GM19468 (cell line): ENCODE results near the gene ENTPD2.
"Not testable (repeated sequence)": the region's sequence is repeated elsewhere in the genome, so short reads cannot be mapped to it uniquely, and the experiment has no call there.

Experiments
- ATAC-seq: cut with Tn5 transposase; IDR thresholded peaks from one replicate; pipeline ENCODE4 v1.9.1; 2021; ENCODE audit warnings: mild to moderate bottlenecking, moderate library complexity, moderate number of reproducible peaks; ENCODE audit not compliant: unreplicated experiment; ENCODE audit errors: extremely low read depth

The ENTPD2 gene

GRCh38 chr9:137007108-137007815 is 46.6 kb downstream of the ENTPD2 start:
- ATAC-seq: no peak

GRCh38 chr9:137006116-137007003 is 47.5 kb downstream of the ENTPD2 start:
- ATAC-seq: no peak

DNA sequence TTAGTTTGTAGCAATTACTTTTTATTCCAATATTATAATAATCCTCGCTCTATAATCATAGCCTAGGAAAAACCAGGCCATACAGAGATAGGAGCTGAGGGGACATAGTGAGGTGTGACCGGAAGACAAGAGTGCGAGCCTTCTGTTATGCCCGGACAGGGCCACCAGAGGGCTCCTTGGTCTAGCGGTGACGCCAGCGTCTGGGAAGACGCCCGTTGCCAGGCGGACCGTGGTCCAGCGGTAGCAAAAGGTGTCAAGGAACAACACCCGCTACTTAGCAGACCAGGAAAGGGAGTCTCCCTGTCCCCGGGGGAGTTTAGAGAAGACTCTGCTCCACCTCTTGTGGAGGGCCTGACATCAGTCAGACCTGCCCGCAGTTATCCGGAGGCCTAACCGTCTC is 49.6 kb downstream of the ENTPD2 start:
- ATAC-seq: not testable (repeated sequence)

- no peak for ATAC-seq
These were observed 51.2 kb downstream of the ENTPD2 start for GRCh38 chr9:137002646-137003041.

DNA sequence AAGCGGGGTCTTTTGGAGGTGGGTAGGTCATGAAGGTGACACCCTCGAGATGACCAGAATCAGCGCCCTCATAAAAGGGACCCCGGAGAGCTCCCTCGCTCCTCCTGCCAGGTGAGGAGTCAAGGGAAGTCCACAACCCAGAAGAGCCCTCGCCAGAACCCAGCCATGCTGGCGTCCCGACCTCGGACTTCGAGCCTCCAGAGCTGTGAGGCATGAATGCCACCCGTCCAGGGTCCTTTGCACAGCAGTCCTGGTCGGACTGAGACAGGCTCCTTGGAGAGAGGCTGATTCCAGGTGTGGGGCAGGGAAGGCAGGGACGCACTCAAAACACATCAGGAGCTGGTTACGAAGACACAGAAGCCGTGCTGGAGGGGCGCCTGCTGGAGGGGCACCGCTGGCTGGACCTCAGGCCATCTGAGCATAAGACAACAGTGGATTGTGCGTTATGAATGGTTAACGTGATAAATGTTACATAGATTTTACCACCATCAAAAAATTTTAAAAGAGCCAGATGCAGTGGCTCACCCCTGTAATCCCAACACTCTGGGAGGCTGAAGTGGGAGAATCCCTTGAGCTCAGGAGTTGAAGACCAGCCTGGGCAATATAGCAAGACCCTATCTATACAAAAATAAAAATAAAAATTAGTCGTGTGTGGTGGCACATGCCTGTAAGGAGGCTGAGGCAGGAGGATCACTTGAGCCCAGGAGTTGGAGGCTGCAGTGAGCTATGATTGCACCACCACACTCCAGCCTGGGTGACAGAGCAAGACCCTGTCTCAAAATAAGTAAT is 51.8 kb downstream of the ENTPD2 start:
- no peak for ATAC-seq

GRCh38 chr9:137000177-137000930 is 53.5 kb downstream of the ENTPD2 start:
- ATAC-seq: peak; percentile 45
